BJ (cell line): ENCODE data around the gene RCN1. TPM values are rescaled to one million over a fixed set of nuclear protein-coding genes. Genes with fewer than 3 reads are reported as not detected.

Source experiments
- CTCF ChIA-PET: fragments of 350-600 bp; formaldehyde crosslinking; extraction: SDS; loops from one replicate; lab custom pipeline; 2021; ENCODE audit warnings: antibody characterized with exemption, inconsistent platforms; lab: Yijun Ruan, JAX
- POLR2A ChIA-PET: fragments of 300-600 bp; sonication (Branson Sonifier 250); formaldehyde crosslinking; extraction: SDS; loops from one replicate; lab custom pipeline; 2021; ENCODE audit warnings: antibody characterized with exemption; lab: Charles Lee
- DNase-seq: peaks from one replicate; pipeline ENCODE4 v3.0.0-alpha.2; 2011; ENCODE audit warnings: low read depth
- H3K27me3 ChIP-seq: 2 replicates; pipeline ENCODE4 v1.6.0; 2011; ENCODE audit warnings: low read length; ENCODE audit not compliant: control insufficient read depth, insufficient read depth
- H3K36me3 ChIP-seq: 2 replicates; pipeline ENCODE4 v1.5.1; 2011; ENCODE audit warnings: low read length; ENCODE audit not compliant: control insufficient read depth, insufficient read depth
- H3K4me3 ChIP-seq: 2 replicates; pipeline ENCODE4 v1.5.1; 2011; ENCODE audit warnings: low read depth, mild to moderate bottlenecking, control low read depth, low read length
- polyA plus RNA-seq: library from polyadenylated mRNA; depleted of rRNA; stranded (reverse); fragments of >200 nt; gene quantifications from 2 replicates; pipeline ENCODE4 v1.2.3, GENCODE V29; 2011
- TF ChIP-seq, protein P1 (sequence below): IDR thresholded peaks from 2 replicates; pipeline ENCODE4 v1.5.1; 2011; ENCODE audit warnings: low read depth, mild to moderate bottlenecking, control low read depth, inconsistent platforms, low read length, moderate library complexity; ENCODE audit not compliant: insufficient read depth

The RCN1 gene
- polyA plus RNA-seq, 1 experiment, result 131 TPM

DNA sequence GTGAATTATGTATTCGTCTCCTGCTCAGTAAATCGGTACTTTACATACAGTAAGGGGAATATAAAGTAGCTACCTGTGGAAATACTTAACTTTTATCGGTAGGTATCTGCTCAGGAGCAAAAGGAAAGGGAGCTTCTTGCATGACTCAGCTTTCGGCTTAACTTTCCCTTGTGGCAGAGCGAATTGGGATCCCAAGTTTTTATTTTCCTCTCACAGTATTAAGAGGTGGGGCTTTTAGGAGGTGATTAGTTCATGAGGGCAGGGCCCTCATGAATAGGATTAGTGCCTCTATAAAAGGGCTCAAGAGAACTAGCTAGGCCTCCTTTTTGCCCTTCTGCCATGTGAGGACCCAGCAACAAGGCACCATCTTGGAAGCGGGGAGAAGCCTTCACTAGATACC is 18.7 kb downstream of the RCN1 start:
- peaks cover 4% of the 10 kb centered on the region; the same call in 1 of the 2 replicates for H3K36me3 ChIP-seq
- POLR2A ChIA-PET, result no interaction called here
- no peak for DNase-seq
- no peak overlapping the region for H3K4me3 ChIP-seq
- TF ChIP-seq, protein P1, sequence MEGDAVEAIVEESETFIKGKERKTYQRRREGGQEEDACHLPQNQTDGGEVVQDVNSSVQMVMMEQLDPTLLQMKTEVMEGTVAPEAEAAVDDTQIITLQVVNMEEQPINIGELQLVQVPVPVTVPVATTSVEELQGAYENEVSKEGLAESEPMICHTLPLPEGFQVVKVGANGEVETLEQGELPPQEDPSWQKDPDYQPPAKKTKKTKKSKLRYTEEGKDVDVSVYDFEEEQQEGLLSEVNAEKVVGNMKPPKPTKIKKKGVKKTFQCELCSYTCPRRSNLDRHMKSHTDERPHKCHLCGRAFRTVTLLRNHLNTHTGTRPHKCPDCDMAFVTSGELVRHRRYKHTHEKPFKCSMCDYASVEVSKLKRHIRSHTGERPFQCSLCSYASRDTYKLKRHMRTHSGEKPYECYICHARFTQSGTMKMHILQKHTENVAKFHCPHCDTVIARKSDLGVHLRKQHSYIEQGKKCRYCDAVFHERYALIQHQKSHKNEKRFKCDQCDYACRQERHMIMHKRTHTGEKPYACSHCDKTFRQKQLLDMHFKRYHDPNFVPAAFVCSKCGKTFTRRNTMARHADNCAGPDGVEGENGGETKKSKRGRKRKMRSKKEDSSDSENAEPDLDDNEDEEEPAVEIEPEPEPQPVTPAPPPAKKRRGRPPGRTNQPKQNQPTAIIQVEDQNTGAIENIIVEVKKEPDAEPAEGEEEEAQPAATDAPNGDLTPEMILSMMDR, result no peak
- H3K27me3 ChIP-seq, result peaks cover 2% of the 10 kb centered on the region; the same call in 1 of the 2 replicates
- CTCF ChIA-PET, result no interaction called here

DNA sequence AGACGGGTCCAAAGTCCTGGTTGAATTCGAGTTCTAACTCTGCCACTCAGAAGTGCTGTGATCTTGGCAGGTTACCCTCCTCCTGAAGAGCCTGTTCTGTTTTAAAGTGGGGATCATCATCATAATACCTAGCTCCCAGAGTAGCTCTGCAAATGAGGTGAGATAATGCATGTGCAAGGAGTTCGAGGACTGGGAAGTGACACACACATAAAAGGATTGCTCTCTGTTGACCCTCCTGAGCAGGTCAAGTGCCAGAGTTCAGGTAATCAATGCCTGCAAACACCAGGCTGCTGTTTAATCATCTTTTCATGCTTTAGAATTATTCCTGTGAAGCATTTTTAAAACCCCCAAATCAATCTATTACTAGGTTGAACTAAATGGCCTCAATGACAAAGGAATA is 19.9 kb downstream of the RCN1 start:
- H3K36me3 ChIP-seq, result peaks cover 2% of the 10 kb centered on the region; the same call in 1 of the 2 replicates
- DNase-seq, result no peak
- ChIA-PET POLR2A (no interaction called here), CTCF (no interaction called here)
- peaks cover 2% of the 10 kb centered on the region; the same call in 1 of the 2 replicates for H3K27me3 ChIP-seq
- TF ChIP-seq, protein P1, result no peak
- no peak overlapping the region for H3K4me3 ChIP-seq

DNA sequence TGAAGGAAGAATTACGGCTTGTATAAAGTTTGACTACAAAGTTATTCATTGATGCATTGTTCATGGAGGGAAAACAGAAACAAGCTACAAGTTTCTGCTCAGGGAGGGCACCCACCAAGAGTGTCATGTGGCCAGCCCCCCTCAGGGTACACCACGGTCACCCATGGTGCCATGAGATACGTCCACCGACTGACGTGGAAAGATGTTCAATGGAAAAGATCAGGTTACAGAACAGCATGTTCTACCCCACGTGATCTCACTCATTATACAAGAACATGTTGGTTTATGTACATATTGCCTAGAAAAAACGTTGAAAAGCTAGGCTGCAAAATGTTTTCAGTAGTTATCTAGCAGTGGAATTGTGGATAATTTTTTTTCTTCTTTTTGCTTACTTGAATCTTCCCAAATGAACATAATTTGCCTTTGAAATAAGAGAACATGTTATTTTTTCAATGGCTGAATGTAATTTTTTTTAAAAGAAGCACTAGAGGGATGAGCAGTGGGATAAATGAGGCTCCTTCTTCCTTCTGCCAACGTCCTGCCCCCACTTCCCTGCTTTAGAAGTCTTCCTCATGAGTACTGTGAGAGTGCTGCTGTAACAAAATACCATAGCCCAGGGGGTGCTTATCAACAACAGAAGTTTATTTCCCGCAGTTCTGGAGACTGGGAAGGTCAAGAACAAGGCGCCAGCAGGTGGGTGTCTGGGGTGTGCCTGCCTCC is 22.5 kb downstream of the RCN1 start:
- H3K4me3 ChIP-seq, result no peak overlapping the region
- CTCF ChIA-PET, result no interaction called here
- TF ChIP-seq, protein P1, result no peak
- POLR2A ChIA-PET, result interaction anchor here (0.6 kb wide), 1 partner anchor 19 kb away, joined by 3 read pairs; no protein-coding TSS in a partner anchor
- peaks cover 2% of the 10 kb centered on the region; the same call in 1 of the 2 replicates for H3K27me3 ChIP-seq
- DNase-seq, result no peak
- H3K36me3 ChIP-seq, result no peaks in the 10 kb centered on the region

DNA sequence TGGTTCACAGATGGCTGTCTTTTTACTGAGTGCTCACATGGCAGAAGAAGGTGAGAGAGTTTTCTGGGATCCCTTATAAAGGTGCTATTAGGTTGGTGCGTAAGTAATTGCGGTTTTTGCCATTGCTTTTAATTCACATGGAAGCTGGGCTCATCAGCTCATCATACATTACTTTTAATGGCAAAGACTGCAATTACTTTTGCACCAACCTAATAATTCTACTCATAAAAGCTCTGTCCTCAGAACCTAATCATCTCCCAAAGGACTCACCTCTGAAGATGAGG is 23.0 kb downstream of the RCN1 start:
- TF ChIP-seq, protein P1, result no peak
- Histone ChIP-seq H3K4me3 (no peak overlapping the region), H3K36me3 (no peaks in the 10 kb centered on the region), H3K27me3 (peaks cover 2% of the 10 kb centered on the region; the same call in 1 of the 2 replicates)
- POLR2A ChIA-PET, result interaction anchor here (0.6 kb wide), 1 partner anchor 19 kb away, joined by 3 read pairs; no protein-coding TSS in a partner anchor
- no peak for DNase-seq
- CTCF ChIA-PET, result no interaction called here

DNA sequence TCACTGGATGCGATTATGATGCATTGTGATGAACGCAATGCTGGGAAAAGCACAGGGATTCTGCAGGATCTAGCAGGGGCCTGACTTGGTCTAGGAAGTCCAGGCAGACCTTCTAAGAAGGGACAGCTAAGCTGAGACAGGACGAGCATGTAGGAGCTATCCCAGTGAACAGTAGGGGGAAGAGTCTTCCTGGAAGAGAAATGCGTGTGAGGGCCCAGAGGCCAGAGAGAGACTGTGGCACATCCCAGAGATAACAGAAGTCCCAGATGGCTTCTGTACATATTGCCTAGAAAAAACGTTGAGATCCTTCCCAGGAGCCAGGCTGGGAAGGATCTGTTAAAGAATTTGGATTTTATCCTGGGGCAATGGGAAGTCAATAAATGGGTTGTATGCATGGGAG is 24.6 kb downstream of the RCN1 start:
- peaks cover 2% of the 10 kb centered on the region; the same call in 1 of the 2 replicates for H3K27me3 ChIP-seq
- POLR2A ChIA-PET, result no interaction called here
- no peaks in the 10 kb centered on the region for H3K36me3 ChIP-seq
- CTCF ChIA-PET, result interaction anchor here (0.8 to 1.2 kb wide), 2 partner anchors 38 to 56 kb away, joined by 3 read pairs; no protein-coding TSS in a partner anchor
- H3K4me3 ChIP-seq, result no peak overlapping the region
- DNase-seq, result no peak
- TF ChIP-seq, protein P1, result no peak
